ENCODE data around the gene MACROD2.

MACROD2 gene

GRCh38 chr20:14612391-14612790, 617.1 kb downstream of the MACROD2 start:
- DNase-seq, result no peak

- no peak for DNase-seq
Observed at GRCh38 chr20:14616003-14616402, 620.7 kb downstream of the MACROD2 start.

GRCh38 chr20:14617123-14617522, 621.8 kb downstream of the MACROD2 start:
- DNase-seq, result no peak

GRCh38 chr20:14619411-14619810, 624.1 kb downstream of the MACROD2 start:
- DNase-seq, result no peak

GRCh38 chr20:14622796-14623195, 627.5 kb downstream of the MACROD2 start:
- DNase-seq, result no peak

- no peak for DNase-seq
Observed at GRCh38 chr20:14631011-14631410, 635.7 kb downstream of the MACROD2 start.

- DNase-seq, result no peak
Observed at GRCh38 chr20:14632906-14633305, 637.6 kb downstream of the MACROD2 start.

GRCh38 chr20:14633507-14633906, 638.2 kb downstream of the MACROD2 start:
- no peak for DNase-seq

- no peak for DNase-seq
Observed at GRCh38 chr20:14634665-14635064, 639.3 kb downstream of the MACROD2 start.

- no peak for DNase-seq
Observed at GRCh38 chr20:14637441-14637840, 642.1 kb downstream of the MACROD2 start.

- no peak for DNase-seq
Observed at GRCh38 chr20:14643146-14643545, 647.8 kb downstream of the MACROD2 start.

- no peak for DNase-seq
Observed at GRCh38 chr20:14643556-14643955, 648.2 kb downstream of the MACROD2 start.

- peak; percentile 86 for DNase-seq
Observed at GRCh38 chr20:14644306-14645097, 649.2 kb downstream of the MACROD2 start.

- DNase-seq, result no peak
Observed at GRCh38 chr20:14647016-14647415, 651.7 kb downstream of the MACROD2 start.

- DNase-seq, result no peak
Observed at GRCh38 chr20:14649662-14650061, 654.3 kb downstream of the MACROD2 start.

GRCh38 chr20:14657266-14658005, 662.1 kb downstream of the MACROD2 start:
- DNase-seq, result peak; percentile 63

GRCh38 chr20:14664101-14664500, 668.8 kb downstream of the MACROD2 start:
- DNase-seq, result no peak

- DNase-seq, result no peak
Observed at GRCh38 chr20:14666696-14667095, 671.4 kb downstream of the MACROD2 start.

- DNase-seq, result no peak
Observed at GRCh38 chr20:14667226-14667625, 671.9 kb downstream of the MACROD2 start.

- DNase-seq, result no peak
Observed at GRCh38 chr20:14672066-14672465, 676.8 kb downstream of the MACROD2 start.

- no peak for DNase-seq
Observed at GRCh38 chr20:14673164-14673563, 677.8 kb downstream of the MACROD2 start.

GRCh38 chr20:14677455-14677854, 682.1 kb downstream of the MACROD2 start:
- DNase-seq, result no peak

- DNase-seq, result no peak
Observed at GRCh38 chr20:14685183-14685582, 689.9 kb downstream of the MACROD2 start.

GRCh38 chr20:14687313-14687712, 692.0 kb downstream of the MACROD2 start:
- DNase-seq, result no peak

Data from NCI-H748 treated with DMSO at 0.1 percent for 48 hours (cell line).